Cerebellar cortex (tissue), 1 donor: ENCODE results near the gene TMEM117.
A peak's percentile ranks its signal among the peaks of the same experiment; 100 is the strongest.
"Not testable (repeated sequence)": the region's sequence is repeated elsewhere in the genome, so short reads cannot be mapped to it uniquely, and the experiment has no call there.

ENCODE experiments used
- DNase-seq: peaks from one replicate; pipeline ENCODE4 v3.0.0-alpha.2; 2015; ENCODE audit warnings: low spot score

Gene TMEM117

DNA sequence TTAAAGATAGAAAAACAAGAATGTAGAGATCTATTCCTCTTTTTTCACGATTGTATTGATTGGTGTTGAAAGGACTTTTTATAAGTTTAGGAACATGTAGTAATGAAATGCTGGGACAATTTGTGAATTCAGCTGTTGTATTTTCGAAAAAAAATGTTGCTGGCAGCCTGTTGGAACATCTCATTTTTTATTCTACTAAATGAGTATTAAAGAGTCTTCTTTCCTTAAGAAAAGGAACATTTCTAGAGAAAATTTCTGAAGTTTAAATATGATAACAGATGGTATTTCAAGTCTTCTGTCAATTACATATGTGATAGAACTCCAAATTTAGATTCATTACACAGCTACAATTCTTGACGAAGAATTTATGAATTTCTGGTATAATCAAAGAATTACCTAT is 189.6 kb downstream of the TMEM117 start:
- no peak for DNase-seq

DNA sequence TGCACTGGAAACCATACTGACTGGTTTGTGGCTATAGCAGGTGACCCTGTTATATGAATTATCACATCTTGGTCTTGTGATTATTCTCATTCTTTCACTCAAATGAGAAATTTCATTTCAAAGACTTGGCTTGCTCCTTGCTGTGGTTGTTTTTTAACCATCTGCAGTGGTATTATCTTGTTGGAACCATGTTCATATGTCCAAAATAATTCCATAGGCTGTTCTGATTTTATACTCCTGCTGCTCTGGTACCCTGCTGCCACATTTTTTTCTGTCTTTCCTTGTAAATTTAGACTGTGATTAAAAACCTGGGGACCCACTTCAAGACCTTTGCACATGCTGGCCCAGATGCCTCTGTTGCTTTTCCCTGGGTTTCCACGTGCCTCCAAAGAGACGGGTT is 190.2 kb downstream of the TMEM117 start:
- DNase-seq = no peak

DNA sequence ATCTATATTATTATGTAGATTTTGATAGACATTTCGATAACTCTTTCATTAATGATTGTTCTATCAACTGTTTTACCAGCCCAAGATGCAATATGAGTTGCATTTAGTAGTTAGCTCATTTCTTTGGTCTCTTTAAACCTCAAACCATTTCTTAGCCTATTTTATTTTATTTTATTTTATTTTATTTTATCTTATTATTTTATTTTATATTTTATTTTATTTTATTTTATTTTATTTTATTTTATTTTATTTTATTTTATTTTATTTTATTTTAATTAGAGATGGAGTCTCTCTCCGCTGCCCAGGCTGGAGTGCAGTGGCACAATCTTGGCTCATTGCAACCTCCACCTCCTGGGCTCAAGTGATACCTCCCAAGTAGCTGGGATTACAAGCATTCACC is 191.0 kb downstream of the TMEM117 start:
- DNase-seq = not testable (repeated sequence)

GRCh38 chr12:44029194-44029593 is 193.3 kb downstream of the TMEM117 start:
- no peak for DNase-seq

- DNase-seq = no peak
Observed at GRCh38 chr12:44031472-44032185, 195.7 kb downstream of the TMEM117 start.

DNA sequence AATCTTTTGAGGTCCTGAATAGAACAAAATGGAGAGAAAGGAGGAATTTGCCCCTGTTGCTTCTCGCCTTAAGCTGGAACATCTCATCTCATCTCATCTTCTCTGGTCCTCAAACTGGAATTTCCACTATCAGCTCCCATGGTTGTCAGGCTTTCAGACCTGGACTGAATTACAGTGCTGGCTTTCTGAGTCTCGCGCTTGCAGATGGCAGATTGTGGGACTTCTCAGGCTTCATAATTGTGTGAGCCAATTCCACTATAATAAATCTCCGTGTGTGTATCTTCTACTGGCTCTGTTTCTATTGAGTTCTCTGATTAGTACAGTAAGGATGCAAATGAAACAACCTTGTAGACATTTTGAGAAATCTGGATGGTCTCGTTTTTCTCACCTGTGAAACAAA is 199.0 kb downstream of the TMEM117 start:
- peak; percentile 58 for DNase-seq

GRCh38 chr12:44036875-44037443 is 201.1 kb downstream of the TMEM117 start:
- DNase-seq = no peak

GRCh38 chr12:44038411-44038810 is 202.5 kb downstream of the TMEM117 start:
- no peak for DNase-seq

GRCh38 chr12:44044491-44044890 is 208.6 kb downstream of the TMEM117 start:
- DNase-seq = not testable (repeated sequence)

GRCh38 chr12:44046732-44047417 is 211.0 kb downstream of the TMEM117 start:
- no peak for DNase-seq

GRCh38 chr12:44052554-44052953 is 216.7 kb downstream of the TMEM117 start:
- DNase-seq = no peak

GRCh38 chr12:44053549-44054127 is 217.8 kb downstream of the TMEM117 start:
- DNase-seq = no peak

- no peak for DNase-seq
Observed at GRCh38 chr12:44054281-44054680, 218.4 kb downstream of the TMEM117 start.

DNA sequence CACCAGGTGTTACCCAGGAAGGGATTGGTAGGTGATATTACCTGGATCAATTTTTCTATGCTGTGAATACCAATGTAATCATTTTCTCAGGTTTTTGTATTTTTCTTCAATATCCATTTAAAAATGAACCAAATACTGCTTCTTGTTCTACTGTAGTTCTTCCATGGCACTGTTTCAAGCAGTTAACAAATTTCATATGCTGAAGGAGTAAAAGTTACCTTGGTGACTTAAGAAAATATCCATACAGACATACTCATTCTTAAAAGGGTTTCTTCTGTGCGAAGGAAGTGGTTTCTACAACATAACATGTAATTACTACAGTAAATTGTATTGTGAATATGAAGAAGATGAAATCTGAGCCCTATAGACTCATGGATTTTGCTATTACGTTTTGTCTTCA is 222.5 kb downstream of the TMEM117 start:
- DNase-seq = no peak

DNA sequence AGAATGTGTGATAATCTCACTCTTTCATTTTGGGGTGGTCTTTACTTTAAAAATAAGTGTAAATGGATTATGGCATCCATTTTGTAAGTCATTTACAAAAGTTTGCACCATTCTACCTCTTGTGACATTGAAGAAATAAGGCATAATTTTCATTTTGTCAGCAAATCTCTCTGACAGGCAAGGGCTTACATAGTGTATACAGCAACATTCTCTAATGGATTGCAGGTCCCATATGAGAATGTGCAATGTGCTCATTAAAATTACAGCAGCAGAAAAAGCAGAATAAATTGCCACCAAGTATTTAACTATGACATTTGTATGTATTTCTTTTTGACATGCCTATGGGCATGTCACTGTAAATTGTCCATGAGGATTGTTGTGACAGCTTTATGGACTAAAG is 223.6 kb downstream of the TMEM117 start:
- DNase-seq = no peak

DNA sequence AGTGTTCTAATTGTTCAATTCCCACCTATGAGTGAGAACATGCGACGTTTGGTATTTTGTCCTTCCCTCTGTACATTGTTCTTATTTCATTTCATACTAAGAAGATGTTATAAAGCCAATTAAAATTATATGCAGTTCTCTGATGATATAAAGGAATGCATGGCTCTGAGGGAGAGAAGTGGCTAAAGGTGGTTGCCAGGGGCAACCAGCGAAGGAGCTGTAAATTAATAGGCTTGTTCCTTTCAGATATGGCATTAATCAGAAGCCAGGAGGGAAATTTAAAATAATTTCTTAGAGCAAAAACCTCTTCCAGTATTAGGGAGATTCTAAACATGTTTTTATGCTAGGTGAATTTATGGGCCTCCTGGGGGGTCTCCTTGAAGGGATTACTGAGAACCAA is 227.8 kb downstream of the TMEM117 start:
- DNase-seq = no peak

DNA sequence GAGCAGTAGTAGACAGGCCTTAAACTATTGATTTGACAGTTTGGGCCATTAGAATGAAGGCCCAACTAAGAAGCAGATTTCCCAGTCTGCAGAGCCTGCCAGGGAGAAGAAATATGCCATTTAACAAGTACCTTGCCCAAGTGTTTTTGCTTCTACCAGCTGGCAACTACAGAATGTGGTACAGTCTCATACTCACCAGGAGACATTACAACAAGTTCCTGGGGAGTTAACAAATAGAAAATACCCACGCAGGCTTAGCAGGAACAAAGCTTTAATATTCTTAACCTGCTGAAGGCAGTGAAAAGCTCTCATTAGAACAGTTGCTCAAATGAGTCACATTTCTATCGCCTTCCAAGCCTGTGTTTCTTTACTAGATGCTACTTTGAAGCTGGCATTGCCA is 241.0 kb downstream of the TMEM117 start:
- peak; percentile 51 for DNase-seq

- DNase-seq = no peak
Observed at GRCh38 chr12:44077294-44077693, 241.4 kb downstream of the TMEM117 start.

DNA sequence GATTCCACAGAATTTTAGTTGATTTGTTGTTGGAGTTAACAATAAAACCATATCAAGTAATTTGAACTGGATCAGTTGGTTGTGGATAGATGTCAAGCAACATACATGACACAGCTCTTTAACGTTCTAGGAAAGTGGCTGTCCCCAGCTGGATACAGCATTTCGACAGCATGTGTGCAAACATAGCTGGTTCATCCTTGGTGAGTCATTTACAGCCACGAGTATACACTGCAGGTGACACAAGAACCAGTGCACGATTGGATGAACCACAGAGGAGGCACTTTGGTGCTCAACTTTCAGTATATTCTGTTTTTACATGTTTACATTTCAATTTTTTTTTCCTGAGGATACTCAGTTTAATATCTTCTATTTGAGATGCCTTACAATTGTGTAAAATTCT is 242.4 kb downstream of the TMEM117 start:
- no peak for DNase-seq

GRCh38 chr12:44088647-44089046 is 252.8 kb downstream of the TMEM117 start:
- DNase-seq = no peak

GRCh38 chr12:44091948-44092606 is 256.2 kb downstream of the TMEM117 start:
- DNase-seq = no peak

DNA sequence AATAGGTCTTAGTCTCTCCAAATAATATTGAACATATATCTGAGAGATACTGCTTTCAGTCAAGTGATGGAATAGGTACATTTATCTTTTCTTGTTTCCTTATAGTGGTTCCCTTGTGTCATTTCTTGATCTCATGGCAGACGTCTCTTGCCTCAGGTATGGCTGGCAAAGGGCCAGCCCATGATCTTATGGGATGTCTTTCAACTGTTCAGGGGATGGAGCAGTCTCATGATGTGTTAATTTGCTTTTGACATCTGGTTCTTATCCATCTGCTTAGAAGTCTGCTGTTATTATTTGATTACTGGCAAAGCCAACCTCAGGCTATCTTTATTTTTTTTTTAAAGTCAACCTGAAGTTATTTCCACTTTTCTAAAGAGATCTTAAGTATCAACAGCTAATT is 262.9 kb downstream of the TMEM117 start:
- no peak for DNase-seq

GRCh38 chr12:44099486-44099885 is 263.6 kb downstream of the TMEM117 start:
- DNase-seq = no peak
